Small intestine (tissue), 7 donors: ENCODE data around the gene SBNO2. TPM values are rescaled to one million over a fixed set of nuclear protein-coding genes. Genes with fewer than 3 reads are reported as not detected.

Source experiments
- DNase-seq, 2 donors: peaks; one replicate each; pipeline versions ENCODE4 v3.0.0 to v3.0.0-alpha.2; 2013
- FAIRE-seq: peaks from 2 replicates; lab custom pipeline; 2012; peaks lifted over from hg19 to GRCh38; lab: Jason Lieb, UNC
- H3K27ac ChIP-seq, 3 donors: one replicate each; pipeline ENCODE4 v1.5.1; 2013; ENCODE audit warnings: low read length in 2 of 3, mild to moderate bottlenecking in 2 of 3, control low read depth in 1 of 3, inconsistent platforms in 1 of 3, low read depth in 1 of 3, moderate library complexity in 1 of 3
- H3K27me3 ChIP-seq, 3 donors: one replicate each; pipeline ENCODE4 v1.6.1; 2013; ENCODE audit warnings: low read length in 3 of 3, inconsistent platforms in 1 of 3; ENCODE audit not compliant: control insufficient read depth in 3 of 3, insufficient read depth in 3 of 3
- H3K36me3 ChIP-seq, 3 donors: one replicate each; pipeline ENCODE4 v1.6.1; 2013; ENCODE audit warnings: low read length in 3 of 3, inconsistent platforms in 1 of 3, low read depth in 1 of 3, mild to moderate bottlenecking in 1 of 3, moderate library complexity in 1 of 3; ENCODE audit not compliant: control insufficient read depth in 3 of 3, insufficient read depth in 2 of 3
- H3K4me1 ChIP-seq, 3 donors: one replicate each; pipeline ENCODE4 v1.6.1; 2013; ENCODE audit warnings: low read length in 2 of 3, inconsistent platforms in 1 of 3, low read depth in 1 of 3, mild to moderate bottlenecking in 1 of 3, moderate library complexity in 1 of 3; ENCODE audit not compliant: control insufficient read depth in 3 of 3, insufficient read depth in 2 of 3
- H3K4me3 ChIP-seq, 3 donors: one replicate each; pipeline ENCODE4 v1.5.1; 2013; ENCODE audit warnings: low read length in 3 of 3, control low read depth in 1 of 3, inconsistent platforms in 1 of 3, low read depth in 1 of 3, mild to moderate bottlenecking in 1 of 3, moderate library complexity in 1 of 3
- H3K9me3 ChIP-seq, 2 donors: one replicate each; pipeline ENCODE4 v1.6.1; 2013; ENCODE audit warnings: low read depth in 1 of 2, low read length in 1 of 2; ENCODE audit not compliant: control insufficient read depth in 2 of 2, insufficient read depth in 1 of 2
- WGBS, 3 donors: extraction: QIAGEN DNeasy Blood & Tissue Kit; methylation state at CpG; one replicate each; pipeline ENCODE4 v1.1.7; 2013; 5-methylcytosine and 5-hydroxymethylcytosine counted together
- polyA plus RNA-seq, 4 donors: library from polyadenylated mRNA; stranded (reverse) in 3 of 4; unstranded in 1 of 4; fragments of 200-250 nt in 3 of 4; fragments of 120-200 nt in 1 of 4; gene quantifications; one replicate each; pipeline versions ENCODE4 v1.2.1 to v1.2.3, GENCODE V29; 2013
- donor health status: healthy with polysubstance abuse.
- donor health status: control.
- donor health status: control.
- donor health status: Bipolar disorder and iron deficiency.
- donor health status: healthy.

Gene SBNO2
- polyA plus RNA-seq, 4 donors, result 19.7 to 32.1 (median 21.6) TPM

DNA sequence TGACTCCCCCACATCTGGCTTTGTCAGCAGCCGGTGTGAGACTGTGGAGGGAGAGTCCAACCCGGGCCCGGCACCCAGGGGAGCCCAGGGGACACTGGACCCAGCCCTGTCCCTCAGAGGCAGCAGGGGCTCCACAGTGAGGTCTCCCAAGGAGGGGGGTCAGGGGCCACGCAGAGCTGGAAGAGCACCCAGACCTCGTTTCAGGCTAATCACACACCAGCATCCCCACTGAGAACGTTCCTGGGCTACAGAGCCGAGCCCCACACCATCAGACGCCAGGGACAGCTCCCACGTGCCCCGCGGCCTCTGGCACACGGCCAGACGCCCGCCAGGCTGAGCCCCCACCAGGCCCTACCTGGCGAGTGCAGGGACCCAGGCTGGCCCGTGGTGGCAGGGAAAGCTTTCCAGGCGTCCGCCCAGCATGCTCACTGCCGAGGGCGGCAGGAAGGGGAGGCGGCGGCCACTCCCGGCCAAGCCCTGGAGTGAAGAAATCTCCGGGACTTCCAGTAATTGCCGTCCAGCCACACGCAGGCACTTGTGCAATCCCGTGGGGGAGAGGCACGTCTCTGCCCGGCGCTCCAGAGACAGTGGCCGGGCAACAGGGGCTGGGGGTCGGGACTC is 19.2 kb downstream of the SBNO2 start:
- Histone ChIP-seq H3K27me3 (no peaks in the 10 kb centered on the region), H3K9me3 (no peaks in the 10 kb centered on the region), H3K27ac (peak overlapping the region; percentile 52 to 92 (median 65)), H3K36me3 (peaks cover 9 to 81% (median 14%) of the 10 kb centered on the region in 3 donors), H3K4me3 (no peak overlapping the region), H3K4me1 (peaks cover 0 to 16% (median 4%) of the 10 kb centered on the region in 3 donors)
- FAIRE-seq (no peak), DNase-seq (peak; percentile 83 to 85)
- 39 to 45% (median 40%) methylated on average over 26 to 32 of the region's 32 CpGs for whole genome bisulfite sequencing, 3 donors

DNA sequence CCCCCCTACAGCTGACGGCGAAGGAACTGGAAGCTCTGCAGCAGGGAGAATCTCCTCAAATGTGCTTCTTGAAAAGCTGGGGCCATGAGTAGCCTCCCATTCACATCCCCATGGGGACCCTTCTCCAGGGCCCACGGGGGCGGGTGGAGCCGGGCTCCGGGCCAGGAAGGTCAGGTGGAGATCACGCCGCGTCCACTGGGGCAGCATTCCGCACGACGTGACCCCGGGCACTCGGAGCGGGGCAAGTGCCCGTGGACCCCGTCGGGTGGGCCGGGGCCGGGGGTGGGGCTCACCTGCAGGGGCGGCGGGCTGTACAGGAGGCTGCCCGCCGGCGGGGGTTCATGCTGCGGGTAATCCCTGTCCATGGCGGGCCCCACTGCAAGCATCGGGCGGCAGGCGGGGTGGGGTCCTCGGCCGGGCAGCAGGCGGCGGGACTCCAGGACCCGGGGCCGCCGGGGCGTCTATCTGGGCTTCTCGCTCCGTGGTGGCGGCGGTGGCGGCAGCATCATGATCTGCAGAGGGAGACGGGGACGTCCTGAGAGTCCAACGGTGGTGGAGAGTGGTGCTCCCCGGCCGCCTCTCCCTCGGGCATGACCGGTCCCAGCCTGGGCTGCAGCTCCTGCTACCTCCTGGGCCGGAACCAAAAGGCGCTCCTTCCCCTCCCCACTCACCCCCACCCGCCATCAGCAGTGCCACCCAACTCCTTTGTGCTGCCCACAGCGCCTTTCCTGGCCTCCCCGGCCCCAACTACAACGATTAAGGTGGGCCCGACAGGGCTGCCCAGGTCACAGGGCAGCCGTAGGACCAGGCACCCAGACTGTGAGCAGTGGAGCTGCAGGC is 20.0 kb downstream of the SBNO2 start:
- Histone ChIP-seq H3K36me3 (peaks cover 10 to 88% (median 14%) of the 10 kb centered on the region in 3 donors), H3K27ac (peak overlapping the region; percentile 52 to 92 (median 65)), H3K4me1 (peaks cover 0 to 16% (median 4%) of the 10 kb centered on the region in 3 donors), H3K4me3 (no peak overlapping the region), H3K27me3 (no peaks in the 10 kb centered on the region), H3K9me3 (no peaks in the 10 kb centered on the region)
- FAIRE-seq (no peak), DNase-seq (no peak)
- WGBS, 3 donors, result 94 to 96% (median 95%) methylated on average over 43 to 58 of the region's 58 CpGs

DNA sequence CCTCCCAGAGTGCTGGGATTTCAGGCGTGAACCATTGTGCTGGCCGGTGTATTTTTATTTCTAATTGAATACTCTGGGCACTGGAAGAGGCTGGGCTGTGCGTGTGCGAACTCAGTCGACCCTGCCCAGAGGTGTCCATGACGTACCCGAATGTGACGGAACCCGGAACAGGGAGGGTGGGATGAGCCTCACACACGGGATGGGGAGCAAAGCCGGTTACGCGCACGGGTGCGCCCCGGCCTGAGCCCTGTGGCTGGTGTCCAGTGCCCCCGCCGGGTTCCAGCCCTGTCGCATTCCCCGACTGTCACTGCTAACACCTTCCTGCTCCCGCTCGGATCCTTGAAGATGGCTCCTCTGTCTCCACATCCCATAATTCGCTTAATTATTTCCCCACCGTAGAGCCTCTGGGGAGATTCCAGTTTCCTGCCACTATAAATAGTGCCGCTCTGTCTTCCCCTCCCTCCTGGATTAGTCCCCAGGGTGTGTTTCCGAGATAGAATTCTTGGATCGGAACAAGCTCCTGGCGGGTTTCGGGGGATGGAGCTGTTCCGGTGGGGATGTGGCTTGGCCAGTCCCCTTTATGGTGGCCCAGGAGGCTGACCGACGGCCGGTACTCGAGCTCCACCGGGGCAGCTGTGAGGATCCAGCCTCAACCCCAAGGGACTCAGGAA is 22.0 kb downstream of the SBNO2 start:
- peaks cover 10 to 84% (median 14%) of the 10 kb centered on the region in 3 donors for H3K36me3 ChIP-seq
- peak overlapping the region in 1 of 3 donors; percentile 65 for H3K27ac ChIP-seq
- DNase-seq, result no peak
- FAIRE-seq, result no peak
- no peaks in the 10 kb centered on the region for H3K27me3 ChIP-seq
- H3K4me1 ChIP-seq, result peaks cover 0 to 16% (median 4%) of the 10 kb centered on the region in 3 donors
- no peak overlapping the region for H3K4me3 ChIP-seq
- 89 to 92% (median 90%) methylated on average over 30 to 35 of the region's 35 CpGs for WGBS, 3 donors
- H3K9me3 ChIP-seq, result no peaks in the 10 kb centered on the region

DNA sequence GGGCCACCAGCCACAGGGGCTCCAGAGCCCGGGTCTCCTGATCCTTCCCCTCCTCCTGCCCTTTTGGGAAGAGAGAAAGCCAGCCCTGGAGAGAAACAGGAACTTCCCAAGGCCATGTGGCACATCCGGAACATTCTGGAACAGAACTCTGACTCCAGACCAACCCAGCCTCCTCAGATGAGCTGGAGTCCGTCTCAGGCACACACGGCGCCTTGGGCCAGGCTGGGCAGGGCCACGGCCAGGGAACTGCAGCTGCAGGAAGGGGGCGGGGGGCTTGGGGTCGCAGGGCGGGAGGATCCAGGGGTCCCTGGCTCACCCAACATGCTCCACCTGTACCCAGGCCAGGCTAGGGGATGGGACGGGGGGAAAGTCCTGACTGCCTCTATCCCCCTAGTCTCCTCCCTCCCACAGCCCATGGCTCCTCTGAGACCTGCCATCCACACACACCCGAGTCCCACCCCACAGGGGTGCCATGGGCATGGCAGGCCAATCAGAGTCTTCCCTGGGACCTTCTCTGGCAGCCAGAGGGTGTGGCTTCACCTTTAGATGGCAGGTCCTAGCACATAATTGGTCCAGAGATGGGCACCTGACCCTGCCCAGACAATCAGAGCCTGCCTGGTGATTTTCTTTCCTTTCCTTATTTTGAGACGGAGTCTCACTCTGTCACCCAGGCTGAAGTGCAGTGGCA is 22.9 kb downstream of the SBNO2 start:
- Histone ChIP-seq H3K4me3 (no peak overlapping the region), H3K9me3 (no peaks in the 10 kb centered on the region), H3K27ac (peak overlapping the region in 1 of 3 donors; percentile 71), H3K36me3 (peaks cover 10 to 83% (median 18%) of the 10 kb centered on the region in 3 donors), H3K4me1 (peaks cover 0 to 16% (median 4%) of the 10 kb centered on the region in 3 donors), H3K27me3 (no peaks in the 10 kb centered on the region)
- no peak for FAIRE-seq
- no peak for DNase-seq
- 86 to 95% (median 91%) methylated on average over 11 to 12 of the region's 12 CpGs for WGBS, 3 donors

DNA sequence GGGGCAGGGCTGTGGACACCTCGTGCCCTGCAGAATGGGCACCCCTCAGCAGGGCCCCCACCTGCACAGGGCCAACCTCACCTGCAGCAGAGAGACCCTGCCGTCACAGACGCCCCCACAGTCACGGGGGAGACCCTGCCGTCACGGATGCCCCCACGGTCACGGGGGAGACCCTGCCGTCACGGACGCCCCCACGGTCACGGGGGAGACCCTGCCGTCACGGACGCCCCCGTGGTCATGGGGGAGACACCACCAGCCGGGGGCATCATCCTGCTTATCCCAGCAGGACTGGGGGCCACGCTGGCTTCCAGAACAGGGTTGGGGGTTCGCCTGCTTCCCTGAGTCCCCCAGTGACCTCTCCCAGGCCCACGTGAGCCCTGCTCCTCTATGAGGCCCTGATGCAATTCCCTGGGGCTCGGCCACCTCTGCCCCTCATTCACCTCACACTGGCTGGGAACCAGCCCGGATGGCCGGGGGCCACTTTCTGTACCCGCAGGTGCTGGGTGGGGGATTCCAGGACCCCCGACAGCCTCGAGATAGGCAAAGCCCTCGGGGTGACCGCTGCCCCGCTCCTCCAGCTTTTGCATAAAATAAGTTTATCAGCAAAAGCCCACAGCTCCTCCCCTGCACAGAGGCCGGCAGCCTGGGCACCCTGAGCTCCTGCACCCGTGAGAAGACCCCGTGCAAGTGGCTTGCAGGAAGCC is 23.6 kb downstream of the SBNO2 start:
- DNase-seq (no peak), FAIRE-seq (no peak)
- Histone ChIP-seq H3K9me3 (no peaks in the 10 kb centered on the region), H3K36me3 (peaks cover 12 to 84% (median 18%) of the 10 kb centered on the region in 3 donors), H3K27me3 (no peaks in the 10 kb centered on the region), H3K4me1 (peaks cover 0 to 9% (median 0%) of the 10 kb centered on the region in 3 donors), H3K27ac (no peak overlapping the region), H3K4me3 (no peak overlapping the region)
- WGBS, 3 donors, result 91 to 97% (median 92%) methylated on average over 26 to 33 of the region's 33 CpGs

DNA sequence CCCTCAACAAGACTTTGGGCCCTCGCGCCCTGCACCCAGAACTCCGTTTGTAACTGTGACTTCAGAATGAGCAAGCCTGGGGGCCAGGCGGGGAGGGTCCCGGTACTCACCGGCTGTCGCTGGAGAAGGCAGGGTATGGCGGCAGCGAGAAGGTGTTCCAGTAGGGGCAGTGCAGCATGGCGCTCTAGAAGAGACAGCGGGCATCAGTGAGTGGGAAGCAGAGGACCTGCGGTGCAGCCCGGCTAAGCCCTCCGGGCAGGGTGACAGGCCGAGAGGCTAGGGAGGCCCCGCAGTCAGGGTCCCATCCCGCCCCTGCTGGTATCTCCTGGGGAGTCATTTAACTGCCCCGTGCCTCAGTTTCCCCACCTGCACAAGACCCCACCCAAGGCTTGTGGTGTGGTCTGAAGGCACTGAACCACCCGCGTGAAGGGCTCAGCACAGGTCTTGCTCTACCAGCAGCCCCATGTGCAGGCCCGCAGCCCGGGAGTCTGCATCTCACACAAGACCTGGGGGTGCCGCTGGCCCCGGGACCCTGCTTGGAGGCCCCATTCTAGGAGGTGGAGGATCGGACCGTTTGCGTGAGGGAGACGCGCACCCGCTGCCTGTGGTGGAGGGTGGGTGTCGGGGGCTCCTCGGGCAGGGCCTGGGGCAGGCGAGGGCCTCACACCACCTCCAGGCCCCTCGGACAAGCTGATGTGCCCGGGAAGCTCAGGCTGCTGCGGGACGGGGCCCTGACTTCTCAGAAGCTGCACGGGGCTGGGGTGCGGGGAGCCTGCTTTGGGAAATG is 24.6 kb downstream of the SBNO2 start:
- Histone ChIP-seq H3K9me3 (no peaks in the 10 kb centered on the region), H3K36me3 (peaks cover 12 to 82% (median 18%) of the 10 kb centered on the region in 3 donors), H3K27me3 (no peaks in the 10 kb centered on the region), H3K27ac (no peak overlapping the region), H3K4me3 (no peak overlapping the region), H3K4me1 (no peaks in the 10 kb centered on the region)
- no peak for FAIRE-seq
- 94 to 97% (median 95%) methylated on average over 38 to 39 of the region's 39 CpGs for WGBS, 3 donors
- DNase-seq, result no peak

DNA sequence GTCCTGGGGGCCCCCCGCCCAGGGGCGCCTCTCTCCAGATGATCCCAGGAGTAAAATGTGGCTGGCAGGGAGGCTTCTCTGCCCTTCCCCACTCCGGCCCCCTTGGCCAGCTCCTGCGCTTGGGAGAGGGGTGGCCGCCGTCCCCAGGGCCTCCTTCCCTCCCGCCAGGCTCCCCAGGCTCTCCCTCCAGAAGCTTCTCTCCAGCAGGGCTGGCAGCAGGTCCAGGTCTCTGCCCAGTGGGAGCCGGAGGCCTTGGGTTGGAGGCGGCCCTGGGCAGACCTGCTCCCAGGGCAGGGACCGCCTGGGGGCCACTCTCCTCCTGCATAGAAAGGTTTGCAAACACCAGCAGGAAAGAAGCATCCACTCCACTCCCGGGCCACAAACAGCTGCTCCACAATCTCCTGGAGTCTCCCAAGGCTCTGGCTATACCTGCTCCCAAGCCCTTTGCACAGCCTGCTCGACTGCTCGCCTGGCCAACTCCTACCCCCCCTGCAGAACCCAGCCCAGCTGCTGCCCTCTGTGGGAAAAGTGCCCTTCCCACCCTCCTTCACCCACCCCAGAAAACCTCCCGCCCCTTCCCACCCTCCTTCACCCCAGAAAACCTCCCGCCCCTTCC is 26.0 kb downstream of the SBNO2 start:
- H3K9me3 ChIP-seq, result no peaks in the 10 kb centered on the region
- peaks cover 10 to 85% (median 22%) of the 10 kb centered on the region in 3 donors for H3K36me3 ChIP-seq
- no peak for FAIRE-seq
- DNase-seq, result no peak
- no peaks in the 10 kb centered on the region for H3K27me3 ChIP-seq
- H3K27ac ChIP-seq, result no peak overlapping the region
- 87 to 90% (median 88%) methylated on average over 14 to 15 of the region's 15 CpGs for WGBS, 3 donors
- no peak overlapping the region for H3K4me3 ChIP-seq
- no peaks in the 10 kb centered on the region for H3K4me1 ChIP-seq
